Activated CD8-positive, alpha-beta T cell treated with anti-CD3 and anti-CD28 coated beads for 36 hours (primary cell): ENCODE results near the gene FAM149A. TPM values are rescaled to one million over a fixed set of nuclear protein-coding genes. Genes with fewer than 3 reads are reported as not detected.
A peak's percentile ranks its signal among the peaks of the same experiment; 100 is the strongest.

Experiments
- ATAC-seq: fragments of 200-7000 bp; cut with Tn5 transposase; one replicate; pipeline ENCODE4 v1.10.0; 2021; ENCODE audit warnings: mild to moderate bottlenecking, moderate library complexity
- CTCF ChIA-PET: fragments of 350-600 bp; sonication (Branson Sonifier 250); formaldehyde crosslinking; loops from one replicate; lab custom pipeline; 2021; ENCODE audit warnings: antibody characterized with exemption; lab: Charles Lee
- POLR2A ChIA-PET: fragments of 350-600 bp; sonication (Branson Sonifier 250); formaldehyde crosslinking; loops from one replicate; lab custom pipeline; 2021; ENCODE audit warnings: antibody characterized with exemption; lab: Charles Lee
- DNase-seq: peaks from one replicate; pipeline ENCODE4 v3.0.0-alpha.2; 2020
- H3K27ac Mint-ChIP-seq: one replicate; pipeline ENCODE4 v1.8.0; 2021; ENCODE audit warnings: mild to moderate bottlenecking, mixed read lengths
- H3K27me3 Mint-ChIP-seq: one replicate; pipeline ENCODE4 v1.8.0; 2021; ENCODE audit warnings: mixed read lengths
- H3K36me3 Mint-ChIP-seq: one replicate; pipeline ENCODE4 v1.8.0; 2021; ENCODE audit warnings: low read depth, mixed read lengths
- H3K4me1 Mint-ChIP-seq: one replicate; pipeline ENCODE4 v1.8.0; 2021; ENCODE audit warnings: low read depth, mixed read lengths
- H3K4me3 Mint-ChIP-seq: one replicate; pipeline ENCODE4 v1.8.0; 2021; ENCODE audit warnings: mild to moderate bottlenecking, moderate library complexity, mixed read lengths
- H3K9me3 Mint-ChIP-seq: one replicate; pipeline ENCODE4 v1.8.0; 2021; ENCODE audit warnings: mixed read lengths
- intact Hi-C: fragments of 100-400 bp; cut with micrococcal nuclease; formaldehyde crosslinking; loops from one replicate; pipeline ENCODE4 v1.10.0; 2022
- total RNA-seq, 2 experiments: library from RNA; stranded (reverse); gene quantifications; one replicate each; pipeline ENCODE4 v1.2.3, GENCODE V29; 2021
- TF ChIP-seq, protein P1 (sequence below): fragments of 200-600 bp; IDR thresholded peaks from one replicate; pipeline ENCODE4 v1.8.0; 2022; ENCODE audit warnings: antibody characterized with exemption, mild to moderate bottlenecking

The FAM149A gene
- total RNA-seq, 2 experiments from 2014 or later = 0.38 to 0.52 TPM

DNA sequence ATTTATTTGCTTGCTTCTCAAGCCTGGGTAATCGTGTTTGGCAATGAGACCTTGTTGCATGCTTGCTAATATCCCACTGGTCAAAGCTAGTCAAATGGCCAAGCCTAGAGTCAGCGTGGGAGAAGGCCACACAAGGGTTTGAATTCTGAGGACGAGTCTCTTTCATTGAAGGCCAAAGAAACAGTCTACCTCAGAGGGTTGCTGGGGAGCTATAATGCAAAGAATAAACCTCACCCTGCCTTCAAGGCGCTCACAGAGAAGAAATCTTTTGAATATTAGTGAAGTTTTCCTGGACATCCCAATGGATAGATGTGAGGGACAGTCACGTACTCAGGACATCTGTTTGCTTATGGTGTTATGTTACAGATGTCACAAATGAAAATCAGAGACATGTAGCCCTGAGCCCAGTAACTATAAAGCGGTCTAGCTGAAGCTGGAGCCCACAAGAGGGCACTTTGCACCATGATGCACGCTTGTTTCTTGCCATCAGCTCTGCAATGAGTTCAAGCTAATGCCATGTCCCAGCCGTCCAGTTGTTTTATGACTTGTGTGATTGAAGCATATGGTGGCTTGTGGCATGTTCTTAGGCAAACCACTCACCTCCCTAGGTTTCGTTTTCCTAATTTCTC, 36.6 kb upstream of the FAM149A start:
- POLR2A ChIA-PET = no interaction called here
- no peaks in the 10 kb centered on the region for H3K36me3 Mint-ChIP-seq
- H3K4me3 Mint-ChIP-seq = peak overlapping the region; percentile 70
- ATAC-seq (peak; percentile 89), DNase-seq (peak; percentile 61)
- CTCF ChIA-PET = interaction anchor here (0.8 to 3.4 kb wide), 8 partner anchors 10 to 519 kb away, joined by 3 to 27 read pairs (median 4); partner anchors contain the start of gene FAM149A
- intact Hi-C loops = loop anchor here (1.0 kb wide), 1 partner anchor 69 kb away; no protein-coding TSS in a partner anchor
- no peaks in the 10 kb centered on the region for H3K9me3 Mint-ChIP-seq
- no peak overlapping the region for H3K27ac Mint-ChIP-seq
- TF ChIP-seq, protein P1, sequence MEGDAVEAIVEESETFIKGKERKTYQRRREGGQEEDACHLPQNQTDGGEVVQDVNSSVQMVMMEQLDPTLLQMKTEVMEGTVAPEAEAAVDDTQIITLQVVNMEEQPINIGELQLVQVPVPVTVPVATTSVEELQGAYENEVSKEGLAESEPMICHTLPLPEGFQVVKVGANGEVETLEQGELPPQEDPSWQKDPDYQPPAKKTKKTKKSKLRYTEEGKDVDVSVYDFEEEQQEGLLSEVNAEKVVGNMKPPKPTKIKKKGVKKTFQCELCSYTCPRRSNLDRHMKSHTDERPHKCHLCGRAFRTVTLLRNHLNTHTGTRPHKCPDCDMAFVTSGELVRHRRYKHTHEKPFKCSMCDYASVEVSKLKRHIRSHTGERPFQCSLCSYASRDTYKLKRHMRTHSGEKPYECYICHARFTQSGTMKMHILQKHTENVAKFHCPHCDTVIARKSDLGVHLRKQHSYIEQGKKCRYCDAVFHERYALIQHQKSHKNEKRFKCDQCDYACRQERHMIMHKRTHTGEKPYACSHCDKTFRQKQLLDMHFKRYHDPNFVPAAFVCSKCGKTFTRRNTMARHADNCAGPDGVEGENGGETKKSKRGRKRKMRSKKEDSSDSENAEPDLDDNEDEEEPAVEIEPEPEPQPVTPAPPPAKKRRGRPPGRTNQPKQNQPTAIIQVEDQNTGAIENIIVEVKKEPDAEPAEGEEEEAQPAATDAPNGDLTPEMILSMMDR = peak; percentile 34
- peaks cover 4% of the 10 kb centered on the region for H3K27me3 Mint-ChIP-seq
- peaks cover 13% of the 10 kb centered on the region for H3K4me1 Mint-ChIP-seq

DNA sequence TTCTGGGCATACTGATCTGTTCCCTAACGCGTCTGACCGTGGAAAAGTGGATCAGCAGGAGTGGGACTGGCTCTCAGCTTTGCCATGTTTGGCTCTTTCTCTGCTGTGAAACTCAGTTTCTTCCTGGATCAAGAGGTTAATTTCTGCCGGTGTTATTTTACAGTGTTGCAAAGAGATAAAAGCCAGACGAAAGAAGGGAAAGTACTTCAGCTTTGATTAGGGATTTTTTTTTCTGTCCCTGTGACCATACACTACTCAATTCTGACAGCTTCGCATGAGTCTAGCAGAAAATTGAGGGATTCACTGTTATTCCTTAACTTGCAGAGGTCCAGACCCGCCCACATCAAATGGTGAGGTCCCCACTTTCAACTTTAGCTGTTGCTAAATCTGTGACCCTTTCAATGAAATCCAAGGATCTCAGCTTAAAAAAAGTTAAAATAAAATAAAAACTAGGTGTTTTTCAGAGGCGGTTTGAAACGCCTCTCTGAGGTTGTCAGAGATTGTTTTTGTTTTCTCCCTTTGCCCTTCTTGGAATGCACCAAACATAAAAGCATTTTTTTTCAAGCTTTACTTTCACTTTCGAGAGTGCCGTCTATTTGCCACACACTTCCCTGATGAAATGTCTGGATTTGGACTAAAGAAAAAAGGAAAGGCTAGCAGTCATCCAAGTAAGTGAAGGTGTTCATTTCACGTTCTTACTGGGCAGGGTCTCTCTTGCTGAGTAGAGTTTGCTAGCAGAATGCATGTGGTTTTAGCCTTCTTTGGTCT, 35.7 kb upstream of the FAM149A start, which contains the start of gene TLR3:
TSS of gene TLR3 (plus strand) at position 576 of the 768 bp plus-strand sequence. CDS start 7,464 bp downstream, outside the sequence.
- intact Hi-C loops = loop anchor here (1.0 kb wide), 1 partner anchor 69 kb away; no protein-coding TSS in a partner anchor
- TF ChIP-seq, protein P1 = no peak
- H3K27ac Mint-ChIP-seq = no peak within 1 kb of the TSS
- no peak for DNase-seq
- no peaks in the 10 kb centered on the region for H3K36me3 Mint-ChIP-seq
- ChIA-PET POLR2A (no interaction called here), CTCF (interaction anchor here (0.8 to 3.4 kb wide), 8 partner anchors 9 to 518 kb away, joined by 3 to 27 read pairs (median 4); partner anchors contain the start of gene FAM149A)
- H3K4me1 Mint-ChIP-seq = peaks cover 13% of the 10 kb centered on the region
- peak; percentile 20 for ATAC-seq
- H3K9me3 Mint-ChIP-seq = no peaks in the 10 kb centered on the region
- peak within 1 kb of the TSS; percentile 70 for H3K4me3 Mint-ChIP-seq
- H3K27me3 Mint-ChIP-seq = peaks cover 2% of the 10 kb centered on the region

DNA sequence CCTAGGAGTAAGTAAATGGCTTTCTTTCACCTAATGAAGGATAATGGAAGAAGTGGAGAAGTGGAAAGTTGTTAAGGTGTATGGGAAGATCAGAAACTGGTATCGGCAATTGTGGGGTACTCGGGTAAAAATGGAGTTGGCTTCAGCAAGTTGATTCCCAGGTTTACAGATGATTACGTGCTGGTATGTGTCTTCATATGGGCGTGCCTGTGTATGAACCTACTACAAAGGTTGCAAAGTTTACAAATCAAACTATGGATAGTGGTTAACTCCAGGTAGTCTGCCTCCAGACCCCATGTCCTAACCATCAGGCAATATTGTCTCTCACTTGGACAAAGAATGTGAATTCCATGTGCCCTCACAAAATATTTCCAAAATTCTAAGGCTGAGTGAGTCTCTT, 34.8 kb upstream of the FAM149A start:
- ChIA-PET POLR2A (no interaction called here), CTCF (interaction anchor here (3.4 kb wide), 1 partner anchor 67 kb away, joined by 27 read pairs; no protein-coding TSS in a partner anchor)
- Mint-ChIP-seq H3K9me3 (no peaks in the 10 kb centered on the region), H3K4me3 (no peak overlapping the region), H3K27ac (no peak overlapping the region), H3K4me1 (peaks cover 13% of the 10 kb centered on the region), H3K36me3 (no peaks in the 10 kb centered on the region), H3K27me3 (peaks cover 2% of the 10 kb centered on the region)
- ATAC-seq = no peak
- DNase-seq = no peak
- intact Hi-C loops = no loop called here
- TF ChIP-seq, protein P1 = no peak

DNA sequence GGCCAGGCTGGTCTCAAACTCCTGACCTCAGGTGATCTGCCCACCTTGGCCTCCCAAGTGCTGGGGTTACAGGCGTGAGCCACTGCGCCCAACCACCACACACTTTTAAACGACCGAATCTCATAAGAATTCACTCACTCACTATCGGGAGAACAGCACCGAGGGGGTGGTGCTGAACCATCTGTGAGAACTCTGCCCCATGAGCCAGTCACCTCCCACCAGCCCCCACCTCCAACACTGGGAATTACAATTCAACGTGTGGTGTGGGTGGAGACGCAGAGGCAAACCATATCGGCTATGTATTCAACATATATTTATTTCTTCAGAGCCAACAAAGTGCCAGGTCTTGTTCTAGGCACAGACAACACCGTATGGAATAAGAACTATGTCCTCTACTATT, 32.0 kb upstream of the FAM149A start:
- Mint-ChIP-seq H3K4me3 (no peak overlapping the region), H3K27me3 (no peaks in the 10 kb centered on the region), H3K4me1 (peaks cover 13% of the 10 kb centered on the region), H3K27ac (no peak overlapping the region), H3K36me3 (no peaks in the 10 kb centered on the region), H3K9me3 (no peaks in the 10 kb centered on the region)
- POLR2A ChIA-PET = no interaction called here
- intact Hi-C loops = no loop called here
- CTCF ChIA-PET = interaction anchor here (1.5 to 2.3 kb wide), 2 partner anchors 63 to 65 kb away, joined by 3 to 14 read pairs; no protein-coding TSS in a partner anchor
- DNase-seq (no peak), ATAC-seq (no peak)
- TF ChIP-seq, protein P1 = no peak
